OCI-LY1 (cell line): ENCODE data around the gene TRPV6.
A peak's percentile ranks its signal among the peaks of the same experiment; 100 is the strongest.

Experiments used
- H2AFZ ChIP-seq: fragments of 200-600 bp; sonication (generic), shearing (Covaris generic); 2 replicates; pipeline ENCODE4 v1.6.0; 2014; ENCODE audit warnings: antibody characterized with exemption, mild to moderate bottlenecking, low read length
- H3F3A ChIP-seq: fragments of 200-600 bp; sonication (generic), shearing (Covaris generic); 2 replicates; pipeline ENCODE4 v1.6.0; 2014; ENCODE audit warnings: mild to moderate bottlenecking, antibody characterized with exemption, low read length, moderate library complexity; ENCODE audit not compliant: insufficient read depth
- H3K27ac ChIP-seq: fragments of 200-600 bp; sonication (generic); 2 replicates; pipeline ENCODE4 v1.5.1; 2014; ENCODE audit warnings: low read length, mixed run types, mild to moderate bottlenecking, low read depth; ENCODE audit not compliant: poor library complexity, severe bottlenecking
- H3K27me3 ChIP-seq: fragments of 200-600 bp; sonication (generic); 2 replicates; pipeline ENCODE4 v1.6.0; 2014; ENCODE audit warnings: antibody characterized with exemption, mild to moderate bottlenecking, low read length, moderate library complexity; ENCODE audit not compliant: insufficient read depth
- H3K36me3 ChIP-seq: fragments of 200-600 bp; sonication (generic); 2 replicates; pipeline ENCODE4 v1.6.1; 2014; ENCODE audit warnings: mild to moderate bottlenecking, antibody characterized with exemption, low read length, moderate library complexity, mixed read lengths; ENCODE audit not compliant: insufficient read depth
- H3K4me1 ChIP-seq: fragments of 200-600 bp; sonication (generic); 2 replicates; pipeline ENCODE4 v1.5.1; 2014; ENCODE audit warnings: mild to moderate bottlenecking, low read length, moderate library complexity; ENCODE audit not compliant: insufficient read depth, severe bottlenecking
- H3K4me2 ChIP-seq: fragments of 200-600 bp; sonication (generic), shearing (Covaris generic); 2 replicates; pipeline ENCODE4 v1.6.1; 2014; ENCODE audit warnings: low read length
- H3K4me3 ChIP-seq: fragments of 200-600 bp; sonication (generic); 2 replicates; pipeline ENCODE4 v1.5.1; 2014; ENCODE audit warnings: low read length, low read depth, mild to moderate bottlenecking, mixed read lengths; ENCODE audit not compliant: poor library complexity, severe bottlenecking
- H3K79me2 ChIP-seq: fragments of 200-600 bp; shearing (Covaris generic); 2 replicates; pipeline ENCODE4 v1.6.1; 2016; ENCODE audit warnings: mixed run types, low read length, mixed read lengths; ENCODE audit not compliant: insufficient read depth
- H3K9ac ChIP-seq: fragments of 200-600 bp; sonication (generic), shearing (Covaris generic); 2 replicates; pipeline ENCODE4 v1.6.1; 2014; ENCODE audit warnings: mild to moderate bottlenecking, low read length, mixed read lengths
- H3K9me2 ChIP-seq: fragments of 200-600 bp; sonication (generic), shearing (Covaris generic); 2 replicates; pipeline ENCODE4 v1.6.1; 2014; ENCODE audit warnings: low read depth, mild to moderate bottlenecking, low read length, mixed read lengths
- H3K9me3 ChIP-seq: fragments of 200-600 bp; shearing (Covaris generic); 2 replicates; pipeline ENCODE4 v1.6.1; 2014; ENCODE audit warnings: low read length, mixed read lengths
- H4K20me1 ChIP-seq: fragments of 200-600 bp; sonication (generic), shearing (Covaris generic); 2 replicates; pipeline ENCODE4 v1.6.0; 2016; ENCODE audit warnings: mild to moderate bottlenecking, low read length; ENCODE audit not compliant: insufficient read depth
- EZH2 ChIP-seq: fragments of 200-600 bp; sonication (generic), shearing (Covaris generic); IDR thresholded peaks from 2 replicates; pipeline ENCODE4 v1.8.0; 2017; ENCODE audit warnings: borderline replicate concordance, mixed run types, mild to moderate bottlenecking, antibody characterized with exemption, low read length, moderate library complexity, mixed read lengths
- TF ChIP-seq, protein P1 (sequence below): fragments of 200-600 bp; sonication (generic), shearing (Covaris generic); IDR thresholded peaks from 2 replicates; pipeline ENCODE4 v1.5.1; 2017; ENCODE audit warnings: mild to moderate bottlenecking, antibody characterized with exemption, low read length, moderate library complexity, mixed read lengths

The TRPV6 gene

GRCh38 chr7:142869434-142869833 lies 16.1 kb downstream of the TRPV6 start:
- Histone ChIP-seq H4K20me1 (no peaks in the 10 kb centered on the region), H3K79me2 (no peaks in the 10 kb centered on the region), H3F3A (no peaks in the 10 kb centered on the region), H3K4me1 (no peaks in the 10 kb centered on the region), H2AFZ (no peak overlapping the region), H3K9ac (no peak overlapping the region), H3K27me3 (no peaks in the 10 kb centered on the region; the same call in none of the 2 replicates), H3K4me2 (no peak overlapping the region), H3K9me3 (no peaks in the 10 kb centered on the region), H3K9me2 (no peaks in the 10 kb centered on the region), H3K27ac (no peak overlapping the region), H3K36me3 (no peaks in the 10 kb centered on the region), H3K4me3 (no peak overlapping the region)
- TF ChIP-seq, protein P1, sequence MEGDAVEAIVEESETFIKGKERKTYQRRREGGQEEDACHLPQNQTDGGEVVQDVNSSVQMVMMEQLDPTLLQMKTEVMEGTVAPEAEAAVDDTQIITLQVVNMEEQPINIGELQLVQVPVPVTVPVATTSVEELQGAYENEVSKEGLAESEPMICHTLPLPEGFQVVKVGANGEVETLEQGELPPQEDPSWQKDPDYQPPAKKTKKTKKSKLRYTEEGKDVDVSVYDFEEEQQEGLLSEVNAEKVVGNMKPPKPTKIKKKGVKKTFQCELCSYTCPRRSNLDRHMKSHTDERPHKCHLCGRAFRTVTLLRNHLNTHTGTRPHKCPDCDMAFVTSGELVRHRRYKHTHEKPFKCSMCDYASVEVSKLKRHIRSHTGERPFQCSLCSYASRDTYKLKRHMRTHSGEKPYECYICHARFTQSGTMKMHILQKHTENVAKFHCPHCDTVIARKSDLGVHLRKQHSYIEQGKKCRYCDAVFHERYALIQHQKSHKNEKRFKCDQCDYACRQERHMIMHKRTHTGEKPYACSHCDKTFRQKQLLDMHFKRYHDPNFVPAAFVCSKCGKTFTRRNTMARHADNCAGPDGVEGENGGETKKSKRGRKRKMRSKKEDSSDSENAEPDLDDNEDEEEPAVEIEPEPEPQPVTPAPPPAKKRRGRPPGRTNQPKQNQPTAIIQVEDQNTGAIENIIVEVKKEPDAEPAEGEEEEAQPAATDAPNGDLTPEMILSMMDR: no peak
- no peak for TF ChIP-seq EZH2

DNA sequence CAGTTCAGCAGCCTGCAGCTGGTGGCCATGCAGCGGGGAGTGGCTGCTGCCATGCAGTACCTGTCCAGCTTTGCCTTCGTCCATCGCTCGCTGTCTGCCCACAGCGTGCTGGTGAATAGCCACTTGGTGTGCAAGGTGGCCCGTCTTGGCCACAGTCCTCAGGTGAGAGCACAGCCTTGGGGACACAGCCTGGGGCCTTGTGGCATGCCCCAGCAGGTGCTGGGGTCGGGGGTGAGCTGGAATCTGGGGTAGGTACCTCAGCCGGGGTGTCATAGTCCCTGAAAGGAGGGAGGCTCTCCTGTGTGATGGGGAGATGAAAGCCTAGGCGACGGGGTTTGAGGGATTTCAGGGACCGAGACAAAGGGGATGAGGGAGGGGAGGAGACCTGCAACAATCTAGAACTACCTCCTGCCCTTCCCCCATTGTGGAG lies 16.5 kb downstream of the TRPV6 start:
- no peak overlapping the region for H3K4me3 ChIP-seq
- H2AFZ ChIP-seq: no peak overlapping the region
- H4K20me1 ChIP-seq: no peaks in the 10 kb centered on the region
- H3K9me3 ChIP-seq: no peaks in the 10 kb centered on the region
- H3K79me2 ChIP-seq: no peaks in the 10 kb centered on the region
- H3K9me2 ChIP-seq: no peaks in the 10 kb centered on the region
- no peaks in the 10 kb centered on the region for H3K36me3 ChIP-seq
- no peak for TF ChIP-seq EZH2
- TF ChIP-seq, protein P1: no peak
- no peaks in the 10 kb centered on the region for H3K4me1 ChIP-seq
- H3K27ac ChIP-seq: no peak overlapping the region
- H3K27me3 ChIP-seq: no peaks in the 10 kb centered on the region; the same call in 1 of the 2 replicates
- no peak overlapping the region for H3K4me2 ChIP-seq
- no peaks in the 10 kb centered on the region for H3F3A ChIP-seq
- H3K9ac ChIP-seq: no peak overlapping the region

DNA sequence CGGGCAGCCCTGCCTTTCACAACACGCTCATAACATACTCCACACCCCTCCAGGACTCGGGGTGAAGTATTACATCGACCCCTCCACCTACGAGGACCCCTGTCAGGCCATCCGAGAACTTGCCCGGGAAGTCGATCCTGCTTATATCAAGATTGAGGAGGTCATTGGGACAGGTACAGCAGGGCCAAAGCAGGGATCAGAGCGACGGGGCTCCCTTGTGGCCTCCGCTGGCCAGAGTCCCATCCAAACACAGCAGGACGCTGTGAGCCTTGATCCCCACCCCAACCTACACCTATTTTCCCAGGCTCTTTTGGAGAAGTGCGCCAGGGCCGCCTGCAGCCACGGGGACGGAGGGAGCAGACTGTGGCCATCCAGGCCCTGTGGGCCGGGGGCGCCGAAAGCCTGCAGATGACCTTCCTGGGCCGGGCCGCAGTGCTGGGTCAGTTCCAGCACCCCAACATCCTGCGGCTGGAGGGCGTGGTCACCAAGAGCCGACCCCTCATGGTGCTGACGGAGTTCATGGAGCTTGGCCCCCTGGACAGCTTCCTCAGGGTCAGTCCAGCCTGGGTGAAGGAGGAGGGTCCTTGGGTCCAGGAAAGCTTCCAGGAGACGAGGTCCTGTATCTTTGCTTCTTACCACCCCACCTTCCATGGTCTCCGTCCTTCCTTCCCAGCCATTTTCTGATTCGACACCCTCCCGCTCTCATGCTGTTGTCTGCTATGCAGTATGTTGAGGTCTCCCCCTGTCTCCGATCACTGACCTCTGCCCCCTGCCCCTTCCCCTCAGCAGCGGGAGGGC lies 17.2 kb downstream of the TRPV6 start:
- Histone ChIP-seq H2AFZ (no peak overlapping the region), H3K4me2 (no peak overlapping the region), H3K9me2 (no peaks in the 10 kb centered on the region), H3K27me3 (peaks cover under 1% of the 10 kb centered on the region; the same call in 1 of the 2 replicates), H3K79me2 (no peaks in the 10 kb centered on the region), H3K9me3 (no peaks in the 10 kb centered on the region), H3K4me3 (no peak overlapping the region), H3K36me3 (no peaks in the 10 kb centered on the region), H3K4me1 (no peaks in the 10 kb centered on the region), H4K20me1 (no peaks in the 10 kb centered on the region), H3K27ac (no peak overlapping the region), H3F3A (no peaks in the 10 kb centered on the region), H3K9ac (no peak overlapping the region)
- TF ChIP-seq EZH2: no peak
- TF ChIP-seq, protein P1: peak; percentile 12; the same call in 1 of the 2 replicates
